Kasumi-1 (cell line): ENCODE measurements around the gene GNPTAB.
"Not testable (repeated sequence)": the region's sequence is repeated elsewhere in the genome, so short reads cannot be mapped to it uniquely, and the experiment has no call there.

ENCODE experiments used
- DNase-seq, 2 experiments: peaks; one replicate each; lab custom pipeline; 2025; lab: John Stamatoyannopoulos, UW

GNPTAB gene

GRCh38 chr12:101830367-101831325 lies at the start of gene GNPTAB:
Gene GNPTAB, minus strand, starts transcription at chr12:101830959. Its CDS starts 284 bp downstream, at chr12:101830675.
- peak; percentile 90 to 94 for DNase-seq

- DNase-seq = peak; percentile 43 to 53
Measured at GRCh38 chr12:101878243-101878821, 47.6 kb upstream of the GNPTAB start.

GRCh38 chr12:101877806-101878242 lies 47.1 kb upstream of the GNPTAB start:
- peak in 1 of 2 experiments; percentile 36 for DNase-seq

- peak; percentile 86 to 88 for DNase-seq
Measured at GRCh38 chr12:101876861-101877805, 46.4 kb upstream of the GNPTAB start, which contains the start of gene DRAM1. Gene DRAM1, plus strand, starts transcription at chr12:101877580. Its CDS starts 210 bp downstream, at chr12:101877790.

GRCh38 chr12:101876322-101876860 lies 45.6 kb upstream of the GNPTAB start:
- DNase-seq = no peak

- DNase-seq = no peak
Measured at GRCh38 chr12:101875162-101875561, 44.4 kb upstream of the GNPTAB start.

GRCh38 chr12:101870925-101871324 lies 40.2 kb upstream of the GNPTAB start:
- no peak for DNase-seq

- not testable (repeated sequence) for DNase-seq
Measured at GRCh38 chr12:101867619-101868018, 36.9 kb upstream of the GNPTAB start.

- DNase-seq = no peak
Measured at GRCh38 chr12:101866615-101867373, 36.0 kb upstream of the GNPTAB start.

GRCh38 chr12:101863981-101864380 lies 33.2 kb upstream of the GNPTAB start:
- DNase-seq = no peak

GRCh38 chr12:101862245-101862644 lies 31.5 kb upstream of the GNPTAB start:
- no peak for DNase-seq

- DNase-seq = not testable (repeated sequence)
Measured at GRCh38 chr12:101861688-101862087, 30.9 kb upstream of the GNPTAB start.

- DNase-seq = no peak
Measured at GRCh38 chr12:101859664-101860607, 29.2 kb upstream of the GNPTAB start.

GRCh38 chr12:101858361-101858760 lies 27.6 kb upstream of the GNPTAB start:
- no peak for DNase-seq

GRCh38 chr12:101857043-101857558 lies 26.3 kb upstream of the GNPTAB start:
- DNase-seq = peak in 1 of 2 experiments; percentile 16

- not testable (repeated sequence) for DNase-seq
Measured at GRCh38 chr12:101856614-101857013, 25.9 kb upstream of the GNPTAB start.

- DNase-seq = peak; percentile 40 to 45
Measured at GRCh38 chr12:101855976-101856375, 25.2 kb upstream of the GNPTAB start.

GRCh38 chr12:101855364-101855884 lies 24.7 kb upstream of the GNPTAB start:
- peak; percentile 68 to 75 for DNase-seq

GRCh38 chr12:101854747-101855146 lies 24.0 kb upstream of the GNPTAB start:
- peak in 1 of 2 experiments; percentile 24 for DNase-seq
